PFSK-1 (cell line): ENCODE data around the gene KRTAP10-6.

Source experiments
- POLR2AphosphoS5 ChIP-seq: IDR thresholded peaks from 2 replicates; pipeline ENCODE4 v1.6.1; 2012; ENCODE audit warnings: low read depth, mild to moderate bottlenecking, control low read depth, low read length, moderate library complexity
- TAF1 ChIP-seq: IDR thresholded peaks from 2 replicates; pipeline ENCODE4 v1.6.1; 2012; ENCODE audit warnings: low read length, control low read depth, borderline replicate concordance; ENCODE audit not compliant: insufficient read depth
- TF ChIP-seq, protein P1 (sequence below), 2 experiments: IDR thresholded peaks; 2 replicates each; pipeline versions ENCODE4 v1.6.1 to v1.8.0; 2011 to 2012; ENCODE audit warnings: low read depth in 2 of 2, low read length in 2 of 2, control low read depth in 1 of 2, inconsistent platforms in 1 of 2, mild to moderate bottlenecking in 1 of 2, moderate library complexity in 1 of 2; ENCODE audit not compliant: insufficient read depth in 1 of 2

GRCh38 chr21:44619886-44620285 is 27.6 kb upstream of the KRTAP10-6 start:
- TF ChIP-seq, protein P1, sequence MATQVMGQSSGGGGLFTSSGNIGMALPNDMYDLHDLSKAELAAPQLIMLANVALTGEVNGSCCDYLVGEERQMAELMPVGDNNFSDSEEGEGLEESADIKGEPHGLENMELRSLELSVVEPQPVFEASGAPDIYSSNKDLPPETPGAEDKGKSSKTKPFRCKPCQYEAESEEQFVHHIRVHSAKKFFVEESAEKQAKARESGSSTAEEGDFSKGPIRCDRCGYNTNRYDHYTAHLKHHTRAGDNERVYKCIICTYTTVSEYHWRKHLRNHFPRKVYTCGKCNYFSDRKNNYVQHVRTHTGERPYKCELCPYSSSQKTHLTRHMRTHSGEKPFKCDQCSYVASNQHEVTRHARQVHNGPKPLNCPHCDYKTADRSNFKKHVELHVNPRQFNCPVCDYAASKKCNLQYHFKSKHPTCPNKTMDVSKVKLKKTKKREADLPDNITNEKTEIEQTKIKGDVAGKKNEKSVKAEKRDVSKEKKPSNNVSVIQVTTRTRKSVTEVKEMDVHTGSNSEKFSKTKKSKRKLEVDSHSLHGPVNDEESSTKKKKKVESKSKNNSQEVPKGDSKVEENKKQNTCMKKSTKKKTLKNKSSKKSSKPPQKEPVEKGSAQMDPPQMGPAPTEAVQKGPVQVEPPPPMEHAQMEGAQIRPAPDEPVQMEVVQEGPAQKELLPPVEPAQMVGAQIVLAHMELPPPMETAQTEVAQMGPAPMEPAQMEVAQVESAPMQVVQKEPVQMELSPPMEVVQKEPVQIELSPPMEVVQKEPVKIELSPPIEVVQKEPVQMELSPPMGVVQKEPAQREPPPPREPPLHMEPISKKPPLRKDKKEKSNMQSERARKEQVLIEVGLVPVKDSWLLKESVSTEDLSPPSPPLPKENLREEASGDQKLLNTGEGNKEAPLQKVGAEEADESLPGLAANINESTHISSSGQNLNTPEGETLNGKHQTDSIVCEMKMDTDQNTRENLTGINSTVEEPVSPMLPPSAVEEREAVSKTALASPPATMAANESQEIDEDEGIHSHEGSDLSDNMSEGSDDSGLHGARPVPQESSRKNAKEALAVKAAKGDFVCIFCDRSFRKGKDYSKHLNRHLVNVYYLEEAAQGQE (IDR thresholded peaks at IDR 0.05; ENCODE audit: insufficient read depth in 1 of 2, low read depth in 2 of 2, low read length in 2 of 2) = no peak
- TF ChIP-seq POLR2AphosphoS5 (no peak), TAF1 (no peak)
